ENCODE data around the gene MAPK4.

Gene MAPK4

GRCh38 chr18:50659091-50660003 lies 99.5 kb downstream of the MAPK4 start:
- DNase-seq (ENCODE audit: insufficient read length, low spot score) (peak; percentile 52), FAIRE-seq (no peak)
- no peak for TF ChIP-seq POLR2A (IDR thresholded peaks at IDR 0.05; ENCODE audit: low read depth, low read length)

GRCh38 chr18:50661013-50661412 lies 101.1 kb downstream of the MAPK4 start:
- no peak for DNase-seq (ENCODE audit: insufficient read length, low spot score)
- no peak for FAIRE-seq
- no peak for TF ChIP-seq POLR2A (IDR thresholded peaks at IDR 0.05; ENCODE audit: low read depth, low read length)

- DNase-seq (ENCODE audit: insufficient read length, low spot score) (no peak), FAIRE-seq (no peak)
- TF ChIP-seq POLR2A (IDR thresholded peaks at IDR 0.05; ENCODE audit: low read depth, low read length) = no peak
These were observed 102.3 kb downstream of the MAPK4 start for GRCh38 chr18:50662177-50662576.

GRCh38 chr18:50662775-50663383 lies 103.0 kb downstream of the MAPK4 start:
- no peak for DNase-seq (ENCODE audit: insufficient read length, low spot score)
- no peak for TF ChIP-seq POLR2A (IDR thresholded peaks at IDR 0.05; ENCODE audit: low read depth, low read length)
- FAIRE-seq = no peak

- TF ChIP-seq POLR2A (IDR thresholded peaks at IDR 0.05; ENCODE audit: low read depth, low read length) = no peak
- DNase-seq (ENCODE audit: insufficient read length, low spot score) (no peak), FAIRE-seq (no peak)
These were observed 103.9 kb downstream of the MAPK4 start for GRCh38 chr18:50663626-50664441.

GRCh38 chr18:50665015-50665414 lies 105.1 kb downstream of the MAPK4 start:
- FAIRE-seq = no peak
- no peak for DNase-seq (ENCODE audit: insufficient read length, low spot score)
- no peak for TF ChIP-seq POLR2A (IDR thresholded peaks at IDR 0.05; ENCODE audit: low read depth, low read length)

GRCh38 chr18:50665519-50665918 lies 105.6 kb downstream of the MAPK4 start:
- TF ChIP-seq POLR2A (IDR thresholded peaks at IDR 0.05; ENCODE audit: low read depth, low read length) = no peak
- FAIRE-seq (no peak), DNase-seq (ENCODE audit: insufficient read length, low spot score) (no peak)

GRCh38 chr18:50666536-50666935 lies 106.6 kb downstream of the MAPK4 start:
- no peak for TF ChIP-seq POLR2A (IDR thresholded peaks at IDR 0.05; ENCODE audit: low read depth, low read length)
- FAIRE-seq (no peak), DNase-seq (ENCODE audit: insufficient read length, low spot score) (no peak)

- no peak for TF ChIP-seq POLR2A (IDR thresholded peaks at IDR 0.05; ENCODE audit: low read depth, low read length)
- DNase-seq (ENCODE audit: insufficient read length, low spot score) (no peak), FAIRE-seq (no peak)
These were observed 111.5 kb downstream of the MAPK4 start for GRCh38 chr18:50671376-50671775.

GRCh38 chr18:50674307-50674980 lies 114.6 kb downstream of the MAPK4 start:
- FAIRE-seq = no peak
- TF ChIP-seq POLR2A (IDR thresholded peaks at IDR 0.05; ENCODE audit: low read depth, low read length) = no peak
- no peak for DNase-seq (ENCODE audit: insufficient read length, low spot score)

- FAIRE-seq (no peak), DNase-seq (ENCODE audit: insufficient read length, low spot score) (no peak)
- no peak for TF ChIP-seq POLR2A (IDR thresholded peaks at IDR 0.05; ENCODE audit: low read depth, low read length)
These were observed 115.2 kb downstream of the MAPK4 start for GRCh38 chr18:50675043-50675442.

GRCh38 chr18:50678651-50679050 lies 118.8 kb downstream of the MAPK4 start:
- no peak for FAIRE-seq
- no peak for TF ChIP-seq POLR2A (IDR thresholded peaks at IDR 0.05; ENCODE audit: low read depth, low read length)
- no peak for DNase-seq (ENCODE audit: insufficient read length, low spot score)

GRCh38 chr18:50679056-50679455 lies 119.2 kb downstream of the MAPK4 start:
- no peak for FAIRE-seq
- no peak for TF ChIP-seq POLR2A (IDR thresholded peaks at IDR 0.05; ENCODE audit: low read depth, low read length)

GRCh38 chr18:50679656-50680055 lies 119.8 kb downstream of the MAPK4 start:
- DNase-seq (ENCODE audit: insufficient read length, low spot score) (no peak), FAIRE-seq (no peak)
- TF ChIP-seq POLR2A (IDR thresholded peaks at IDR 0.05; ENCODE audit: low read depth, low read length) = no peak

More at GRCh38 chr18:50679056-50679455, 119.2 kb downstream of the MAPK4 start:
- DNase-seq (ENCODE audit: insufficient read length, low spot score) = no peak

All from H54 (cell line).